ENCODE data around the gene DAZL.

The DAZL gene

GRCh38 chr3:16536996-16537395 is 68.2 kb downstream of the DAZL start:
- no peak overlapping the region for H3K27ac ChIP-seq (ENCODE audit: low read length)
- ATAC-seq (ENCODE audit: insufficient read depth, low read depth) (no peak), DNase-seq (no peak)
- H3K4me1 ChIP-seq (ENCODE audit: insufficient read depth, low read length), result no peaks in the 10 kb centered on the region
- no peaks in the 10 kb centered on the region for H3K79me2 ChIP-seq (ENCODE audit: insufficient read depth, low read length)
- H2AFZ ChIP-seq (ENCODE audit: low read depth, low read length), result no peak overlapping the region
- no peaks in the 10 kb centered on the region for H3K27me3 ChIP-seq (ENCODE audit: insufficient read depth, low read length, poor library complexity)
- no peaks in the 10 kb centered on the region for H3K36me3 ChIP-seq (ENCODE audit: insufficient read depth, low read length)
- H4K20me1 ChIP-seq (ENCODE audit: insufficient read depth, low read length), result no peaks in the 10 kb centered on the region
- no peaks in the 10 kb centered on the region for H3K9me3 ChIP-seq (ENCODE audit: insufficient read depth, low read length, severe bottlenecking)
- H3K4me2 ChIP-seq (ENCODE audit: insufficient read depth, low read length), result no peak overlapping the region
- H3K9ac ChIP-seq (ENCODE audit: low read depth, low read length), result no peak overlapping the region
- TF ChIP-seq CTCF (IDR thresholded peaks at IDR 0.05; ENCODE audit: borderline replicate concordance, extremely low read depth, low read length, poor library complexity, severe bottlenecking), result no peak
- no peak for TF ChIP-seq EZH2 (IDR thresholded peaks at IDR 0.05; ENCODE audit: borderline replicate concordance, low read depth, low read length, severe bottlenecking)
- H3K4me3 ChIP-seq (ENCODE audit: low read depth in 1 of 2, low read length in 2 of 2), result no peak overlapping the region
